HG03571 (cell line): ENCODE data around the gene WDR87.
"Not testable (repeated sequence)": the region's sequence is repeated elsewhere in the genome, so short reads cannot be mapped to it uniquely, and the experiment has no call there.

ENCODE experiments used
- ATAC-seq: cut with Tn5 transposase; IDR thresholded peaks from one replicate; pipeline ENCODE4 v1.9.1; 2021; ENCODE audit not compliant: unreplicated experiment

The WDR87 gene

DNA sequence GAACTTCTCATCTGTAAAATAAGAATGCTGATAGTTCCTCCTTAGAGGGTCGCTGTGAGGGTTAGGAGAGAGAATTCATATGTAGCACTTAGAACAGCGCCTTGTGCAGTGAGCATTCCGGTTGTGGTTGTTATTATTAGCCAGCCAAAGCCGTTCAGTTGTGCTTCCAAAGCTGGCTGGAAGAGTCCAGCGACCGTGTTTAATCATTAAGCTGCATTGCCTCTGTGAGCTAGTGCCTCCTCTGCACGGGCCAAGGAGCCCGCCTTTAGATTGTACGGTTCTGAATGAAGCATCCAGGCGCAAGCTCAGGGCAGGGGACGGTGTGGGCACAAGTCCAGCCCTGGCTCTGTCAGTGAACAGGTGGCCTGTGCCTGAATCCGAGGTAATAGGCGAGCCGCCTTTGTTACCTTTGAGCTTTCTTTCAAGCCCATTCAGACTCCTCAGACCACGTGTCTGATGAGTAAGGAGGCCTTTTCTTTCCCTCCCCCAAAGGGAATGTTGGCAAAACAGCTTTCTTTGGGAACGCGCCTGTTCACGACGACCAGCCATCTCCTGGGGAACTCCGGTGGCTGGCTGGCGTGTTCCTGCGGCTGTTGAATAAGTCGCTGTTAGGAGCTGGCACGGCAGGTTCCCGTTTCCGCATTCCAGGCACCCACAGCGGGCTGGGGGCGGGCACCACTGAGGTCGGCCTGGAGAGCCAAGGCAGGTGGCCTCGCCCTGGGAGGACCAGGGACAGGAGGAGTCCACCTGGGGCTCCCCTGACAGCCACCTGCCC, 25.7 kb upstream of the WDR87 start:
- no peak for ATAC-seq

DNA sequence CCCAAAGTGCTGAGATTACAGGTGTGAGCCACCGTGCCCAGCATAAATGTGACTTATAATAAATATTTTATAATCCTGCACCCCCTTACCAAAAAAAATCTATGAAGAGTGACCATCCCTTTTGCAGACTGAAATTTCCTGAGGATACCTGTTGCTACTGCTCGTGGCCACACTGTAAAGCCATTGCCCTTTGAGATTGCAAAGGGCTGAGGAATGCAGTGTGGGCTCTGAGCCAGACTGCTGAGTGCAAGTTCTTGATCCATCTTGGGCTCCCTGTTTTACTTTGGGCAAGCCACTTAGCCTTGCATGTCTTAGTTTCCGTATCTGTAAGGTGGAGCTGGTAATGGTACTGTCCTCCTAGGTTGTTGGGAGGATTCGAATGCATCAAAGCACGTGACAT, 24.0 kb upstream of the WDR87 start:
- no peak for ATAC-seq

DNA sequence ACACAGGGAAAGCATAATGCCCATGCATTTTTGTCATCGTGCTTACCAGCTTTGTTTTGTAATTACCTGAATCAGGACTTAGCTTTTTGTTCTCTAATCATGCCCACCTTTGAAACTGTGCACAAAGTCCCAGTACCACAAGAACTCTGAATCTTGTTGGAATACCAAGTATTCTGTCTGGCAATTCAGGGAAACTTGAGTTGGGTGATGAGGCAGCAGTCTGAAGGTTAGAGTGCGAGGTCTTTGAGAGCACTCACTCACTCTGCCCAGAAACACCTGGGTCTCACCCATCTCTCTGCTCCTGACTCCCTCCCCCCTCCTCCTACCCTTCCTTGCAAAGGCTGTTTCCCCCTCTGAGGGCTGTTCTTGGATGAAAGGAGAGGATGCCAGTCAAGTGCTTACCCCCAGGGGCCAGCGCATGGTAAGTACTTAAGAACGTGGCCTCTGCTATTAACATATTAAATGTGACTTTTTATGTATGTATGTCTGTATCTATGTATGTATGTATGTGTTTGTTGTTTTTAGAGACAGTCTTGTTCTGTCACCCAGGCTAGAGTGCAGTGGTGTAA, 23.0 kb upstream of the WDR87 start:
- ATAC-seq: no peak

DNA sequence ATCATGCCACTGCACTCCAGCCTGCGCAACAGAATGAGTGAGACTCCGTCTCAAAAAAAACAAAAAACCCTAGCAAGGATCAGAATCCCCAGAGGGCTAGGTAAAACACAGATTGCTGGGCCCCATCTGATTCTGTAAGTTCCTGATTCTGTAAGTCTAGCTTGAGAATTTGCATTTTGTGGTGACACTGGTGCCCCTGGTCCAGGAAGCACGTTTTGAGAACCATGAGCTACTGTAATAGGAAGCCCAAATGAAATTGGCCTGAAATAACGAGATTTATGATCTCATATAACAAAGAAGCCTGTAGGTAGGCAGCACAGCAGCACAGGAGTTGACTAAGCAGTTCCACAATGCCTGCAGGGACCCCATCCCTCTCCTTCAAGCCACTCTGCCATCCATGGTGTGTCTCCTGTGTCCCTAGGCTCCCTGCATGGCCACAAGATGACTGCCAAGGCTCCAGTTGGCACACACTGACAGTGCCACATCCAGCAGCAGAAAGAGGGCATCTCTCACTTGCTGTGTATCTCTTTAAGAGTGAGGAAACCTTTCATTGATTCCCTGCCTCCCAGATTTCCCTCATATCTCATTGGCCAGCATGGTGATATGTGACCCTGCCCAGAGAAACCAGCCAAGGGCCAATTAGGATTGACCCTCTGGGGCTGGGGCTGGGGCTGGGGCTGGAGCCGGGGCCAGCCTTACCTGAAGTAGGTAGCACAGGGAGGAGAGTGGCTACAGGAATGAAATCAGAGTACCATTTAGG, 22.3 kb upstream of the WDR87 start:
- peak; percentile 52 for ATAC-seq

DNA sequence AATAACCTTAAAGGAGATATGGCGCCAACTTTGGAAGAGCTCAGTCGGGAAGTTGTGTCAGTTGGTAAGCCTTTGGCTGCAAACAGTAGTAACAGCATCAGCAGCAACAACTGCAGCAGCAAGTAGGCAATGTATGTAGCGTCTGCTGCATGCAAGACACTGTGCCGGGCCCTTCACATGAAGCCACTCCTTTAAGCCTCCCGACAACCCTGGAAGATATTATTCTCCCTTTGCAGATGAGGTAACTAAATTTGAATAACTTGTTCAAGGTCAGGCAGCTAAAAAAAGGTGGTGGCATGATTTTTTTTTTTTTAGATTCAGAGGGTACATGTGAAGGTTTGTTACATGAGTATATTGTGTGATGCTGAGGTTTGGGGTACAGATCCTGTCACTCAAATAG, 20.3 kb upstream of the WDR87 start:
- ATAC-seq: no peak

DNA sequence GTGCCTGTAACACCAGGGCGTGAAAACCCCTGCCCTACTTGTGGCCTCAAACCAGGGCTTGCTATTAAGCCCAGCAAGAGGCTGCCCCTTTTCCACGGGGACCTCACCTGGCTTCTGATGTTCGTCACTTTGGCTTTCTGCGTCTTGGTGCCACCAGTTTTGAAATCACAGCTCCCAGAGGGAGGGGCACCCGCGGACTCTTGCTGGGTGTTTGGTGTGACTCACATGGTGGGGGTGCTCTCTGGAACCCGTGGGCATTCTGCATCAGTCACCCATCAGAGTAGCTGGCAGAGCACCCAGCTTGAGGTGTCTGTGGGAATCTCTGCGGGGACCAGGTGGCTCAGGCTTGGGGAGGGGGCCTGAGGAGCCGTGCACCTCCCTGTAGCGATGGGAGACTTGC, 19.9 kb upstream of the WDR87 start:
- no peak for ATAC-seq

DNA sequence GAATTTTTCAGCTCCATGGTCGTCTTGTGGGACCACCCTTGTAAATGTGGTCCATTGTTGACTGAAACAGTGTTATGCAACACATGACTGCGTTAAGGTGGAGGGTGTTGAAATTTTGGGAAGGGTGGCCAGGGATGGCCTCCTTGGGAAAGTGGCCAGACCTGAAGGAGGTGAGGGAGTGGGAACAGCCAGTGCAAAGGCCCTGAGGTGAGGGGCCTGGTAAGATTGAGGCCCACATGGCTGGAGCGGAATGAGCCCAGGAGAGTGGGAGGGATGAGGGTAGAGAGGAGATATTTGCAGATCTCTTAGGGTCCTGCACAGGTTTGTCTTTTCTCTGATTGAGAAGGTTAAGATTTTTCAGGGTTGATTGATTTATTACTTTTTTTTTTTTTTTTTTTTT, 18.8 kb upstream of the WDR87 start:
- ATAC-seq: no peak

DNA sequence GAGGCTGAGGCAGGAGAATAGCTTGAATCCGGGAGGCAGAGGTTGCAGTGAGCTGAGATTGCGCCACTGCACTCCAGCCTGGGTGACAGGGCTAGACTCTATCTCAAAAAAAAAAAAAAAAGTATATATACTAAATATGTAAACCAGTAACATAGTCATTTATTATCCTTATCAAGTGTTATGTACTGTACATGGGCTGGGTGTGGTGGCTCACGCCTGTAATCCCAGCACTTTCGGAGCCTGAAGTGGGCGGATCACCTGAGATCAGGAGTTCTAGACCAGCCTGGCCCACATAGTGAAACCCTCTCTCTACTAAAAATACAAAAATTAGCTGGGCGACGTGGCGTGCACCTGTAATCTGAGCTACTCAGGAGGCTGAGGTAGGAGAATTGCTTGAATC, 18.2 kb upstream of the WDR87 start:
- not testable (repeated sequence) for ATAC-seq

DNA sequence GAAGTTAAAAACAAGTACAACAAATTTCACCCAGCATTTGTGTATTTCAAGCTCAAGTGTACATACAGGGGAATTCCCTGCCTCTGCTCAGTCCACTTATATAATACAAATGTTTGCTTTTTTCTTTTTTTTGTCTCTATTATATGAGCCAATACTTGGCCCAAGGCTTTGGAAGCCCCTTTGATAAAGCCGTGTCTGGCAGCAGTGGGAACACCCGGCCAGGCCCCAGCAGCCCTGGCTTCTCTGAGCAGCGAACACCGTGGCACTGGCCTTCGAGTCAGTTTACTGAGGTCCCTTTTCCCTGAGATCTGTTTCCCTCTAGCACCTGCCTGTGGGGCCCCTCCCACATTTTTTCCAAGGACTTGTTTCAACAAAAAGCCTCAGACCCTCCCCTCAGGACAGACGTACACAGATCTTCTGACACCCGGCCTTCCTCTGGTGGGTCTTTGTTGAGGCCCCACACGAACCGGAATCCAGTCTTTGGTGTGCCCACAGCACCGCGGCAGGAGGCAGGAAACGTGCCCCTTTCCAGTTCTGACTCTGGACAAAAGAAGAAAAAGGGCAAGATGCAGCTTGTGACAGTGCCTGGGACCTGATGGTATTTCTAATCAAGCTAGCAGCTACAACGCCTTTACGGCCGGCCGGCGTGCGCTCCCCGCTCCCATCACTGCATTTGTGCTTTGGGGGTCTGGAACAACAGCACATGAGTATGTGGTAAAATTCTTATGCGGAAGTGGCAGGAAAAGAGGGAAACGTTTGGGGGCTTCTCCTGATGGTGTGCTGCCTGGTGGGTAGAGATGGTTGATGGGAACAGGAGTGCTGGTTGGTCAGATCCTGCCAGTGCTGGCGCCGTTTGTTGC, 14.4 kb upstream of the WDR87 start:
- no peak for ATAC-seq

DNA sequence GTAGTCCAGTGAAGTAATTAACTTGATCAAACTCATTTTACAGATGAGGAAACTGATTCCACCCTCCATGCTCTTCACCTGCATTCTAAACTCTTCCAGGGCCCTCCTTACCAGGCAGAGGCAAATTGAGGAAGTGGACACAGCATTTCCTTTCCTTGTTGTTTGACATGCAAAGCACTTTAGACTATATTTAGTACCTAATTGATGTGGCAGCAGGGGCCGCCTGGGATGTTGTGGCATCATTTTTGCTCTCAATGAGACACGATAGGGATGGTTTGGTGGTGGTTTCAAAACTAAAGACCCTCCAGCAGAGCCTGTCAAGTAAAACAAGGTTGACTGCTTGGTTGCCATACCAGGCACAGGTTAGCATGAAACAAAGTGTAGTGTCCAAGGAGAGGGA, 8.5 kb upstream of the WDR87 start:
- ATAC-seq: no peak

DNA sequence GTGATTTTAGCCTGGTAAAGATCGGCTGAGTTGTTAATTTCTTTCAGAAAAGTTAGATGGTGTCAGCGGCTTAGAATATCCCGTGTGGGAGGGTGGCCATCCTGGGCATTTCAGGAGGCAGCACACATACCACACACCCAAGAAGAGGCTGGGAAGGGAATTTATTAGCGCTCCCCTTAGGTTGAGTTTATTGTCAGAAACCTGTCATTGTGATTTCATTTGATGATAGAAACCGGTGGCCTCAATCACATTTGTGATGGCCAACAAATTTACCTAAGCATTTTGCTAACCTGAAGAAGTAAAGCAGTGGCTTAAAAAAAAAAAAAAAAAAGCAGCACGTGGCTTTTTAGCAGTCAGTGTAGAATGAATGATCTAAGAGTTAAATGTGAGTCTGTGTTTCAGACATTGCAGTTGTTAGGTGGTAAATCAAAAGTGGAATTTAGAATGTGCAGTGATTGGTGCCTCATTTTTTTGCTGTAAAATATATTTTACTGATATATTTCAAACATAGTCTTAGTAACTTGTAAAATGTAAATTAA, 3.3 kb upstream of the WDR87 start:
- ATAC-seq: no peak

DNA sequence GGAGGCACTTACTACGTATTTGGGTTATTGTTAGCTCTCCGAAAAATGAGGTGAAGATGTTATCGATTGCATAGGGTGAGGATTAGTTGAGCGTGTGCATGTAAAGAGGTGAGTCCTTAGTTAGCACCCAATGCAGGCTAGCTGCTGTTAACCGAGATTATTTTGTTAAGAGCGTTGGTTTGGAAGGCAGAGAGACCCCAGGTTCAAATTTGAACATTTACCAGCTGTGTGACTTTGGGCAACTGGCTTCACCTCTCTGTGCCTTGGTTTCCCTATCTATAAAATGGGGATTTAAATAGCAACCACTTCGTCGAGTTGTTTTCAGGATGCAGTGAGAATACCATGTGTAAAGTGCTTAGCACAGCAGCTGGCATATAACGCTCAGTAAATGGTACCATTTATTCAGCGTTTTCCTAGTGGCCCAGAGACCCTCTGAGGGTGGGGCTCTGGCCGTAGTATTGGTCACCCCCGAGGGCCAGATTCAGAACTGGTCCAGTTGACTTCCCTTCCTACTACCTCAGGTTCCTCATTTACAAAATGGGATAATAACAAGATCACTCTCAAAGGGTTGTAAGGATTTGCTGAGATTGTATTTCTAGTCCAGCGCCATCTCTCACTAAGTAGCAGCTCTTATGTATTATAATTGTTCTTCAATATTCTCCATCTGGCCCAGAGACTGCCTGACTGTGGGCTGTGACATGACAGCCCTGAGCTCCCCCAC, 1.5 kb upstream of the WDR87 start:
- no peak for ATAC-seq

DNA sequence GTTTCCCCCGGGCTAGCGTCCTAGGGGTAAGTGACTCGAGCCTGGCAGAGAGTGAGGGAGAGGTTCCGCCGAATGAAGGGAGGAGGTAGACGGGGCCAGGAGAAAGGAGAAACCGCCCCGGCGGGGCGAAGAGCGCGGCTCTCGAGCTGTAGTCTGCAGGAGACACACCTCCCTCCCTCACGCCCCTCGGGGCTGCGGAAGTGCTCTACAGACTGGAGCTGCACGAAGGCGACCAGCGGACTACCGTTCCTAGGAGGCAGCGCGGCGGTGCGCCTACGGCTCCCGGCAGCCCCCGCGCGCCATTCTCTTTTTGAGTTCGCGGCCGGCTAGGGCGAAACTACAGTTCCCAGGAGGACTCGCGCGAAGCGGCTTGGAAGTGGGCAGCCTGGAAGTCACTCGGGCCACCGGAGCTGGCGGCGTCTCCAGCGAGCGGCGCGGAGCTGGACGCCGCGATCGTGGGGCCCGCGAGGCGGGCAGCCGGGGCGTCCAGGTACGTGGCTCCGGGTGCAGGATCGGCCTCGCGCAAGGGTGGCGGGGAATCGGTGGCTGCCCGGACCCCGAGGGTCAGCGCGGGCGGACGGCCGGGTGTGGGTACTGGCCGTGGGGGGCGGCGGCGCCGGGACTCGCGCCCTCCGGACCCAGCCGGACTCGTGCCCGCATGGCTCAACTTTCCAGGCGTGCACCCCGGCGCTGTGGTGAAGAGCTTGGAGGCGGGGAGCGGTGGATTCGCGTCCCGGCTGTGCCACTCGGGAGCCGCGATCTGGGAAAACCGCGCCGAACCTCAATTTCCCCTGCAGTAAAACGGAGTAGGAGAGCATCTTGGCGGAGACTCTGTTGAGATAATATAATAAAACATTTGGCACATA, 708 bp upstream of the WDR87 start, which contains the start of gene SIPA1L3:
SIPA1L3 (plus strand) TSS at position 340 of the 866 bp plus-strand sequence. CDS start 174,358 bp downstream, outside the sequence.
- ATAC-seq: peak; percentile 86

DNA sequence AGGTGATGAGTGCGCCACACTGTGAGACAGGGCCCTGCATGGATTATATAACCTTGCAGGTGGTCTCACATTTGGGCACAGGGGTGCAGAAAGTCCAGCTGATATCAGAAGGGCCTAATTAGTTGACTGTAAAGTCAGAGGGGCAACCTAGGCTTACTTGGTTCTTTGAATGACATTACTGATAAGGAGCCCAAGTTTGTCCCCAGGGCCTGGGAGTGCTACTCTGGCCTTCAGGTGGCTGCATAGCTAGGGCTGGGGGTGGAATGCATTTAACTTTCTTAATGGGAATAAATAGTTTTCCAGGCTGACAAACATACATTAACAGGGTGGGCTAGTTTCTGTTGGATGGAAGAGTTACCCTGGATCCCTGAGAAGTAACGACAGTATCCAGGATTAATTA, 3.3 kb downstream of the WDR87 start:
- ATAC-seq: no peak

DNA sequence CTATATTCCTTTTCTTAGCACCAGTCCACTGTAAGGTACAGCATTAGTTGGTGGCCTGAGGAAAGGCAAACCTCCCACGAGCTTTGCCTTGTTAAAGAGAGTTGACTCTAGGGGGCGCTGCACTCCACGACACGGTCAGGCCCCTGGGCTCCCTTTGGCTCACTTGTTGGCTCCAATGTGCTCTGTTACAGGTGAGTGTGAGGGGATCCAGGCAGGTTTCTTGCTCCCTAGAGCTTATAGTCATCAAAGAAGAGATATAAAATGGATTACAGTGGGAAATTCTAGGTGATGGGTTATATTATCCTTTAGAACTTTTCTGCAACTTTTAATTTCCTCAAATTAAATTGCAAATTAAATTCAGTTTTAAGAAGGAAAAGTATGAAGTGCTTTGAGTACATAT, 3.7 kb downstream of the WDR87 start:
- ATAC-seq: no peak

DNA sequence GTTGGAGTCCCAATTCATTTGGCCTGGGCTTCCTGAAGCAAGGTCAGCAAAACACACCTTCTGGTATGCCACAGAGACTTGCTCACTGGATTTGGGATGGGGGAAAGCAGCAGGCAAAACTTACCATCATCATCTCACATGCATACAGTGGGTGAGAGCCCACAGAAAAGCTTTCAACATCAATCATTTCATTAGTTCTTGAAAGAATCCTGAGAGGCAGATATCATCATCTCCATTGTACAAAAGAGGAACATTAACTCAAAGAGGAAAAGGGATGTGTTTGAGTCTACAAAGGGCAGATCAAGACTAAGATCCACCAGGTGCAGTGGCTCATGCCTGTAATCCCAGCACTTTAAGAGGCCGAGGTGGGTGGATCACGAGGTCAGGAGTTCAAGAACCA, 6.4 kb downstream of the WDR87 start:
- ATAC-seq: no peak

DNA sequence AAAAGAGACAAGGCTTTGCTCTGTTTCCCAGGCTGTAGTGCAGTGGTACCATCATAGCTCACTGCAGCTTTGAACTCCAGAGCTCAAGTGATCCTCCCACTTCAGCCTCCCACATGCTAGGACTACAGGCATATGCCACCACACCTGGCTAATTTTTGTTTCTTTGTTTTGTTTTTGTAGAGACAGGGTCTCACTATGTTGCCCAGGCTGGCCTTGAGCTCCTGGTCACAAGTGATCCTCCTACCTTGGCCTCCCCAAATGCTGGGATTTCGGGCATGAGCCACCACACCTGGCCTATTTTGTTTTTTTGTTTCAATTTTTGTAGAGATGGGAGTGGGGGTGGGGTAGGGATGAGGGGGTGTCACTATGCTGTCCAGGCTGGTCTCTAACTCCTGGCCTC, 6.9 kb downstream of the WDR87 start:
- ATAC-seq: no peak

DNA sequence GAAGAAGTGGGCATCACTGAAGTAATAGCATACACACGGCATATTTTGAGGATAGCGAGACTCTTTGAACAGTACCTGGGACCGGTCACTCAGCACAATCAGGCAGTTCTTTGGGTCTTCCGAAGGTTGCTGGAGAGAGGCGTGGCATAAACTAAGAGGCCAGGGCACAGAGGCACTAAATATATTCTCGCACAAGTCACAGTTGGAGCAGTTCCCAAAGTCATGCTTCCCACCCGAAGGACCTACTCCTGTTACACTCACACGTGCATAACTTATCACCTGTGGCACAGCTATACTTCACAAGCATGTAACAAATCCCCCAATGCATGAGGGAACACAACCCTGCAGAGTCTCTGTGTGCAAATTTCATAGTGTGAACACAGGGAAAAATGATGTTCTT, 10.2 kb downstream of the WDR87 start:
- ATAC-seq: no peak

DNA sequence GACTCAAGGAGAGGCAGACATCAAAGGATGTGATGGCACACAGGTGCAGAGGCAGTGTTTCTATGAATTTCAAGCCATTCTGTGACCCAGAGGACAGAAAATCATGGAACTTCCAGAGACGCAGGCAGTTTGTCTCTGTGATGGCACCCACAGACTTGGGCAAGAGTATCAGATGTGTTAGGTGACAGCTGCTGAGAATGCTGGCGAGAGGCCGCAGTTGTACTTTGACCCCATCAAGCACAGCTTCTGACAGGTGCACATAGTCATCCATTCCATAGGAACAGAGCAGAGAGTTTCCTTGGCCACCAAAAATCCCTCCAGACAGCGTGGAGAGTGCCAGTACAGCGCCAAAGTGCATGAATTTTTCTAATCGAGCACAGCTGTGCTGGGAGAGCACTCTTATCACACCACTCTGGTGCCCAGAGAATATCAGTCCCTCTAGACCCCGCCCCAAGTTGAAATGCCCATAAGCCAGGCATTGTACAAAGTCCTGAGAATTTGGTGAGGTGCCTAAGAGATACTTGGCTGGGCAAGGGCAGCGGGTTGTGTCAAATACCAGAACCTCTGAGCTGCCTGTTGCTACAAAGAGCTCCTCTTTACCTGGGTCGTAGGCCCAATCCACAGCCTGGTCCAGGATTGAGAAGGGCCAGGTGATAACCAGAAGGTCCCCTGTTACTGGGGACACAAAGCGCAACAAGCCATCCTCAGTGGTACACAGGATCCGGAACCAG, 12.4 kb downstream of the WDR87 start:
- ATAC-seq: no peak
